Peyer's patch (tissue), 4 donors: ENCODE data around the gene ZNF8.

Experiments used
- POLR2A ChIP-seq, 2 donors: fragments of 450-650 bp; IDR thresholded peaks; one replicate each; pipeline ENCODE4 v1.5.1; 2017; ENCODE audit warnings: antibody characterized with exemption in 2 of 2, mild to moderate bottlenecking in 2 of 2, moderate library complexity in 2 of 2
- TF ChIP-seq, protein P1 (sequence below), 6 experiments: fragments of 450-650 bp in 4 of 6; fragments of 200-600 bp in 2 of 6; sonication (generic) in 1 of 6; IDR thresholded peaks; one replicate each; pipeline ENCODE4 v1.5.1; 2017 to 2019; ENCODE audit warnings: antibody characterized with exemption in 6 of 6, mild to moderate bottlenecking in 3 of 6, moderate library complexity in 1 of 6

- TF ChIP-seq POLR2A (IDR thresholded peaks at IDR 0.05) = no peak
- TF ChIP-seq, protein P1, sequence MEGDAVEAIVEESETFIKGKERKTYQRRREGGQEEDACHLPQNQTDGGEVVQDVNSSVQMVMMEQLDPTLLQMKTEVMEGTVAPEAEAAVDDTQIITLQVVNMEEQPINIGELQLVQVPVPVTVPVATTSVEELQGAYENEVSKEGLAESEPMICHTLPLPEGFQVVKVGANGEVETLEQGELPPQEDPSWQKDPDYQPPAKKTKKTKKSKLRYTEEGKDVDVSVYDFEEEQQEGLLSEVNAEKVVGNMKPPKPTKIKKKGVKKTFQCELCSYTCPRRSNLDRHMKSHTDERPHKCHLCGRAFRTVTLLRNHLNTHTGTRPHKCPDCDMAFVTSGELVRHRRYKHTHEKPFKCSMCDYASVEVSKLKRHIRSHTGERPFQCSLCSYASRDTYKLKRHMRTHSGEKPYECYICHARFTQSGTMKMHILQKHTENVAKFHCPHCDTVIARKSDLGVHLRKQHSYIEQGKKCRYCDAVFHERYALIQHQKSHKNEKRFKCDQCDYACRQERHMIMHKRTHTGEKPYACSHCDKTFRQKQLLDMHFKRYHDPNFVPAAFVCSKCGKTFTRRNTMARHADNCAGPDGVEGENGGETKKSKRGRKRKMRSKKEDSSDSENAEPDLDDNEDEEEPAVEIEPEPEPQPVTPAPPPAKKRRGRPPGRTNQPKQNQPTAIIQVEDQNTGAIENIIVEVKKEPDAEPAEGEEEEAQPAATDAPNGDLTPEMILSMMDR (IDR thresholded peaks at IDR 0.05) = no peak
Measured at GRCh38 chr19:58274771-58275201, 4.0 kb upstream of the ZNF8 start.
